ENCODE data around the gene WASHC2A.
"Not testable (repeated sequence)": the region's sequence is repeated elsewhere in the genome, so short reads cannot be mapped to it uniquely, and the experiment has no call there.

The WASHC2A gene

DNA sequence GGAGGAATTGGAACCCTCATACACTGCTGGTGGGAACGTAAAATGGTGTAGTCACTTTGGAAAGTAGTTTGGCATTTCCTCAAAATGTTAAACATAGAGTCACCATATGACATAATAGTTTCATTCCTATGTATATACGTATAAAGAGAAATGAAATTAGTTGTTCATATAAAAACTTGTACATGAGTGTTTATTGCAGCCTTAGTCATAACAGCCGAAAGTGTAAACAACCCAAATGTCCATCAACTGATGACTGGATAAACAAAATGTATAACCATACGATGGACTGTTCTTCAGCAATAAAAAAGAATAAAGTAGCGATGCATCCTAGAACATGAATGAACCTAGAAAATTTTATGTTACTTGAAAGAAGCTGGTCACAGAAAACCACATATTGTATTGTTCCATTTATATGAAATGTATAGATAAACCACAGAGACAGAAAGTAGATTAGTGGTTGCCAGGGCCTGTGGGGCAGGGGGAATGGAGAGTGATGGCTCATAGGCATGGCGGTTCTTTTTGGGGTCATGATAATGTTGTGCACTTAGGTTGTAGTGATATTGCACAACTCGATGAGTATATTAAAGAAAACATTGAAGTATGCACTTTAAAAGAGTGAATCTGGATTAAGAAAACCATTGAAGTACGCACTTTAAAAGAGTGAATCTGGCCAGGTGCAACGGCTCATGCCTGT is 44.8 kb downstream of the WASHC2A start:
- H3K27ac Mint-ChIP-seq; H3K4me3 Mint-ChIP-seq; H3K4me1 Mint-ChIP-seq; H3K9me3 Mint-ChIP-seq; H3K27me3 Mint-ChIP-seq (ENCODE audit: low read depth): not testable (repeated sequence)
- peaks cover 18% of the 10 kb centered on the region for H3K36me3 Mint-ChIP-seq (ENCODE audit: low read depth)

DNA sequence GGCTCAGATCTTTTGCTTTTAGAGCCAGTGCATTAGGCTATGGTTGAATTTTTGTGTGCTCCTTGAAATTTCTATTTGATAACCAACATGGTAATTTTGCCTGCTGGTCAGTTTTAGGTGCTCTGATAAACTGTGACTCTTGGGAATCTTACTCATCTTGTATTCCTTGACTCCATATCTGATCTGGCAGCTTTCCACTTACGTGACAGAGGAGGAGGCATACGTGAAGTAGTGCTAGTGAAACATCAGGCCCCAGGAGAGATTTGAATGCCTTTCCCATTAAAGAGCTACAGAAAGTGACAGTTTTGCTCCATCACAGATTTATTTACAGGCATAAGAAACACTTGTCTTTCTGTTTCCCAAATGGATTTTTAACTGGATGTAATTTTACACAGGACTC is 59.0 kb downstream of the WASHC2A start:
- H3K9me3 Mint-ChIP-seq; H3K4me3 Mint-ChIP-seq; H3K27me3 Mint-ChIP-seq (ENCODE audit: low read depth): not testable (repeated sequence)

DNA sequence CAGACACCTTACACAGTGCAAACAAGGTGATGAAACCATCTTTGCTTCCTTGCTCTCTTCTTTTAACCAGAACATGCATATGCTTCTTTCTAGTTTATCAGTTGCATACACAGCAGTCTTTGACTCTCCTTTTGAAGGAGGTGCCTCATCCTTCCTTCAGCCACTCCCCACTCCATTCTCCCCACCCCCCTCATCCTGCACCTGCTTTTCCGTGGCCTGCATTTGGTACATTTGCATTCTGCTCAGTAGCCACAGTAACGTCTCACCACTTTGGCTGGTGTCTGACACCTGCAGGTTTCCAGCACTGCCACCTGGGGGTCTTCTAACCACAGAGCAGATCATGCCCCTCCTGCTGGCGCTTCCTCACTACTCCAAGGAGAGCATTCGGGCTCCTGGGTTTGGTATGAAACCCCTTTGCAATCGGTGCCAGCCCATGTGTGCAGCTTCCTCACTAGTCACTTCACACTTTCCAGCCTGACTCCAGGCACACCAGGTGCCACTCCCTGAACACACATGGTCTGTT is 60.1 kb downstream of the WASHC2A start:
- H3K9me3 Mint-ChIP-seq; H3K27me3 Mint-ChIP-seq (ENCODE audit: low read depth); H3K4me3 Mint-ChIP-seq; H3K27ac Mint-ChIP-seq; H3K4me1 Mint-ChIP-seq: not testable (repeated sequence)
- peaks cover 35% of the 10 kb centered on the region for H3K36me3 Mint-ChIP-seq (ENCODE audit: low read depth)

More for the DNA sequence above, 59.0 kb downstream of the WASHC2A start:
- H3K27ac Mint-ChIP-seq, H3K4me1 Mint-ChIP-seq: not testable (repeated sequence)
- H3K36me3 Mint-ChIP-seq (ENCODE audit: low read depth): peaks cover 32% of the 10 kb centered on the region

DNA sequence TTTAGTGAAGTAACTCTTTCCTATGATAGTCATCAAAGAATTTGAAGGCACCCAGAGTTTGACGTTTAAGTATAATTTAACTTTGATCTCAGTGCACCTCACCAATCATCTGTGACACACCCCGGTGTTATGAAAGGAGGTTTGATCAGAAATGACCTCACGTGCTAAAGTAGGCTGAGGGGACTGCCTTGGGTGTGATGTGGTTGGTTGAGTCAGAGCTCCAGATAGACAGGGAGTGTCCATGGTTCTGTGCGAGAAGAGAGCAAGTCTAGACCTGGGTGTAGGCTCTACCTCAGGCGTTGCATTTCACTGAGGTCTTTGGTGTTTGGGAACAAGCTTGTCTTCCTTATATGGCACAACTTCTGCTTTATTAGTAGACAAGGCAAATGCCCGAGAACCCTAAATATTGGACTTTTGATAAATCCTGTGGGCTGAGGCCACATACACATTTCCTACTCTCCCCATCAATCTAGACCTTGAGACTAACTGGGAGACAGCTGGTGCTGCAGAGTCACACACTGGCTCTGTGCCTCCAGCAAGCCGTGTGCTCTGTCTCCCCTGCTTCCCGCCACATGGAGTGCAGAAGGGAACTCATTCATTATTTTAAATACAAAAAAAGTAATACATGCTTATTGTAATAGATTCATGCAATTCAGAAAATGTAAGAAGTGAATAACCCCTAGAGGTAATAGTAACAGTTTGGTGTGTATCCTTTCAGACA is 63.7 kb downstream of the WASHC2A start:
- not testable (repeated sequence) for H3K27ac Mint-ChIP-seq; H3K4me3 Mint-ChIP-seq; H3K4me1 Mint-ChIP-seq; H3K27me3 Mint-ChIP-seq (ENCODE audit: low read depth); H3K9me3 Mint-ChIP-seq
- H3K36me3 Mint-ChIP-seq (ENCODE audit: low read depth): peaks cover 33% of the 10 kb centered on the region

DNA sequence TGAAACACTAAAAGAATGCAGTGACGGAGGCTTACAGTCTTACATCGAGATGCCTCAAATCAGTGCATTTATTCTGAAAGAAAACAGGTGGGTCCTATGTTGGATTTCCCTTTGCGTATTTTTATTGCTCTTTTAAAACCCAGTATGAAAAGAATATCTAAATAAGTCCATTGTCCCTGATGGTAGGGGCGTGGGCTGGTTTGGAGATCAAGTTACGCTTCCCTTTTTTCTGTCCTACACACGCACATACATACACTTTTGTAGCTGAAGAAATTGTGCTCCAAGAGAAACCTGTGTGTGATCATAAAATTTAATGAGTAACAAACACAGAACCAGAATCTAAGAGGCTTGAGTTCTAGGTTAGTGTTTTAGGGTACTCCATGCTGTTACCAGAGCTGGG is 64.6 kb downstream of the WASHC2A start:
- not testable (repeated sequence) for H3K27ac Mint-ChIP-seq, H3K4me3 Mint-ChIP-seq, H3K9me3 Mint-ChIP-seq

DNA sequence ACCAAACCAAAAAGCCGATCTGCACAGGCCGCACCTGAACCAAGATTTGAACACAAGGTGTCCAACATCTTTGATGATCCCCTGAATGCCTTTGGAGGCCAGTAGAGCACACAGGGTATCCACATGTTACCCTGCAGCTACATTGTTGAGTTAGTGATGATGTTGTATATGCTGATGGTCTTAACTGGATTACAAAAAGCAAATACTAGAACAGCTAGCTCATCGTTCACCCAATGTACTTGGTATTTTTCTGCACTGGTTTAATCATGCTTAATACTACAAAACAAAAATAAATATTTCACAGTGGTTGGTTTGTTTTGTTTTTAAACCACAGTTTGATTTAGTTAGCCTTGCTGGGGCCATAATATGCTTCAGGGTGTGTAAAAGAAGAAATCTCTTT is 65.1 kb downstream of the WASHC2A start:
- H3K9me3 Mint-ChIP-seq; H3K27ac Mint-ChIP-seq; H3K4me3 Mint-ChIP-seq; H3K27me3 Mint-ChIP-seq (ENCODE audit: low read depth); H3K4me1 Mint-ChIP-seq: not testable (repeated sequence)
- peaks cover 29% of the 10 kb centered on the region for H3K36me3 Mint-ChIP-seq (ENCODE audit: low read depth)

More for the DNA sequence above, 64.6 kb downstream of the WASHC2A start:
- H3K27me3 Mint-ChIP-seq (ENCODE audit: low read depth); H3K4me1 Mint-ChIP-seq: not testable (repeated sequence)
- peaks cover 29% of the 10 kb centered on the region for H3K36me3 Mint-ChIP-seq (ENCODE audit: low read depth)

DNA sequence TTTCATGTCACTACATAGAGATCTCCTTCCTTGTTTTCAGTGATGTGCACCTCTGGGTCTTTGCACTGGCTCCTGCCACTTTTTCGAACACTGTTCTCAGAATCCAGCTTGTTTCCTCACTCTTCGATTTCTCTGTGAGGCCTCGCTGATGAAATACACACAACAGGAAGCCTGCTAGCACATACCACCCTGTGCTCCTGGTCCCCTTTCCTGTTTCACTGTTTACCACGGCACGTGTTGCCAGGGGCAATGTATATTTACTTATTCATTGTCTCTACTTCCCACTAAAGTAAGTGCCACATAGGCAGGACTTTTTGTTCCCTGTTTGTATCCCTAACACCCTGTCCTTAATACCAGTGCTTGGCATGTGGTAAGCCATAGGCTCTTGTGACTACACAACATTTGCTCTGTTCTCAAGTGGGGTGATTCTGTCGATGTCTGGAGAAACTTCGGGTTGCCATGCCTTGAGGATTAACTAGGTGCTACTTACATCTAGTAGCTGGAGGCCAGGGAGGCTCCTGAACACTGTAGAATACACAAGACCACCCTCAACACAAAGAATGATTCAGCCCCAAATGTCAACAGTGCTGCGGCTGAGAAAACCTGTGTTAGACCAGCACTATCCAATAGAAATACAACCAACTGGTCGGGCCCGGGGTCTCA is 75.9 kb downstream of the WASHC2A start:
- not testable (repeated sequence) for H3K27me3 Mint-ChIP-seq (ENCODE audit: low read depth); H3K4me3 Mint-ChIP-seq; H3K36me3 Mint-ChIP-seq (ENCODE audit: low read depth); H3K27ac Mint-ChIP-seq; H3K9me3 Mint-ChIP-seq; H3K4me1 Mint-ChIP-seq

DNA sequence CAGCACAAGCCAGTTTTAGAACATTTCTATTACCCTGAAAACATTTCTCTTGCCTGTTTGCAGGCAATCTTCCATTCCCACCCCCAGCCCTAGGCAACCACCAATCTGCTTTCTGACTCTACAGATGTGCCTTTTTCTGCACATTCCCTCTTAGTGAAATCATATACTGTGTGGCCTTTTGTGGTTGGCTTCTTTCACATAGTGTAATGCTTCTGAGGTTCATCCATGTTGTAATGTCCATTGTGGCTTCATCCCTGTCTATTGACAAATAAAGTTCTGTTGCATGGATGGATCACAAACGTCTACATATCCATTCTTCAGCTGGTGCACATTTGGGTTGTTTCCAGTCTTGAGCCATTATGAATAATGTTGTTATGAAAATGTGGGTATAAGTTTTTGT is 77.8 kb downstream of the WASHC2A start:
- H3K36me3 Mint-ChIP-seq (ENCODE audit: low read depth); H3K4me1 Mint-ChIP-seq; H3K4me3 Mint-ChIP-seq; H3K9me3 Mint-ChIP-seq; H3K27ac Mint-ChIP-seq; H3K27me3 Mint-ChIP-seq (ENCODE audit: low read depth): not testable (repeated sequence)

DNA sequence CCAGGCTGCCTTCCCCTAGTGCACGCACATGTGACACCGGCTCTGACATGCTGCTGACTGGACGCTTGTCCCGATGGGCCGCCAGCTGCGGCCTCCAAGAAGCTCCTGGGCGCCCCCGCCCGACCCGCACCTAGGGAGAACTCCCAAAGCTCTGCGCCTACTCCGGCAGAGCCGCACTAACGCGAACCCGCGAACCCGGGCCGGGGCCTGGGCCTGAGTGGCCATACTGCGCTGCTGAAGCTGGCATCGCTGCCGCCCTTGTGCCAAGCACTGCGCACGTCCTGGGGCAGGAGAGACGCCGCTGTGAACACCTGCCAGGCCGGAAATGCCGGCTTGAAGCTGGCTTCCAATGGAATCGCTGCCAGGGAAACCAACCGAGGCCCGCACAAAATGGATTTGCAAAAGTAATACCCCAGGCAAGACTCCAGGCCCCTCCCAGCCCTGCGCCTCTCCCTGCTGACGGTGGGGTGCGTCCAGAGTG is 85.1 kb downstream of the WASHC2A start:
- TF ChIP-seq, protein P1, sequence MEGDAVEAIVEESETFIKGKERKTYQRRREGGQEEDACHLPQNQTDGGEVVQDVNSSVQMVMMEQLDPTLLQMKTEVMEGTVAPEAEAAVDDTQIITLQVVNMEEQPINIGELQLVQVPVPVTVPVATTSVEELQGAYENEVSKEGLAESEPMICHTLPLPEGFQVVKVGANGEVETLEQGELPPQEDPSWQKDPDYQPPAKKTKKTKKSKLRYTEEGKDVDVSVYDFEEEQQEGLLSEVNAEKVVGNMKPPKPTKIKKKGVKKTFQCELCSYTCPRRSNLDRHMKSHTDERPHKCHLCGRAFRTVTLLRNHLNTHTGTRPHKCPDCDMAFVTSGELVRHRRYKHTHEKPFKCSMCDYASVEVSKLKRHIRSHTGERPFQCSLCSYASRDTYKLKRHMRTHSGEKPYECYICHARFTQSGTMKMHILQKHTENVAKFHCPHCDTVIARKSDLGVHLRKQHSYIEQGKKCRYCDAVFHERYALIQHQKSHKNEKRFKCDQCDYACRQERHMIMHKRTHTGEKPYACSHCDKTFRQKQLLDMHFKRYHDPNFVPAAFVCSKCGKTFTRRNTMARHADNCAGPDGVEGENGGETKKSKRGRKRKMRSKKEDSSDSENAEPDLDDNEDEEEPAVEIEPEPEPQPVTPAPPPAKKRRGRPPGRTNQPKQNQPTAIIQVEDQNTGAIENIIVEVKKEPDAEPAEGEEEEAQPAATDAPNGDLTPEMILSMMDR (IDR thresholded peaks at IDR 0.05; ENCODE audit: unreplicated experiment in 3 of 3): no peak
- Mint-ChIP-seq H3K36me3 (ENCODE audit: low read depth) (no peaks in the 10 kb centered on the region), H3K27ac (no peak overlapping the region), H3K9me3 (no peaks in the 10 kb centered on the region), H3K4me3 (no peak overlapping the region), H3K4me1 (no peaks in the 10 kb centered on the region), H3K27me3 (ENCODE audit: low read depth) (peaks cover 4% of the 10 kb centered on the region)

DNA sequence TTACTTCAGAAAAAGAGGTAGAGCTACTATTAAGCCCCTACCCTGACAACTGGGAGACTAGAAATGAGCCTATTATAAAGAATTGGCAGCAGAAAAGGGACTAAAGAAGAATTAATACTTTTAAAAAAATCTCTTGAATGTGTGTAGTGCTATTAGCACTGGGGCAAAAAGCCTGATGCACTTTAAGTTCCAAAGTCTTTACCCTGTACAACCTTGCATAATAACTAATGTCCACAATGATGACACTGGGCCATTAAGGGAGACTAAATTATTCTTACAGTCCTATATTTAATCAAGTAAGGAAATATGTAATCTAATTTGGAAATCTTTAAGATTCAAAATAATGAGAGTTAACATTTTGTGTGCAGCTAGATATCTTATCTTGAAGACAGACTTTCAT is 90.1 kb downstream of the WASHC2A start:
- not testable (repeated sequence) for H3K27ac Mint-ChIP-seq; H3K4me3 Mint-ChIP-seq; H3K27me3 Mint-ChIP-seq (ENCODE audit: low read depth); H3K4me1 Mint-ChIP-seq; H3K9me3 Mint-ChIP-seq; H3K36me3 Mint-ChIP-seq (ENCODE audit: low read depth)

DNA sequence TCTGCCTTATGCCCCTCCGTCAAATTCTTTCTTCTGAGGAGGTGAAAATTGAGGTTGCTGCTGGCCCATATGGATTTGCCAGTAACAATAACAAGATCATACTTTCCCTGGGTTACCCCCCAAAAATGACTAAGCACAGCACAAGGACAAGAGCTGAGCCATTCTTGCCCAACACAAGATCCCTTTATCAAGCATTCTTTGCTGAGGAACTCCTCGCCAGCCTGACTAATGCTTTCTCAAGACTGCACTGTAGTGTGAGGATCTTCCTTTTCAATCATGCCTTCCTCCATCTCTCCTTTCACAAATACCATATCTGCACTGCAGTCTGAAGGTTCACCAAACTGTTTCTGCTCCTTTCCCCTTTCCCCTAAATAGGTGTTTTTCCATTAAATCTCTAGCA is 92.1 kb downstream of the WASHC2A start:
- H3K27ac Mint-ChIP-seq; H3K36me3 Mint-ChIP-seq (ENCODE audit: low read depth); H3K9me3 Mint-ChIP-seq; H3K27me3 Mint-ChIP-seq (ENCODE audit: low read depth); H3K4me1 Mint-ChIP-seq; H3K4me3 Mint-ChIP-seq: not testable (repeated sequence)

DNA sequence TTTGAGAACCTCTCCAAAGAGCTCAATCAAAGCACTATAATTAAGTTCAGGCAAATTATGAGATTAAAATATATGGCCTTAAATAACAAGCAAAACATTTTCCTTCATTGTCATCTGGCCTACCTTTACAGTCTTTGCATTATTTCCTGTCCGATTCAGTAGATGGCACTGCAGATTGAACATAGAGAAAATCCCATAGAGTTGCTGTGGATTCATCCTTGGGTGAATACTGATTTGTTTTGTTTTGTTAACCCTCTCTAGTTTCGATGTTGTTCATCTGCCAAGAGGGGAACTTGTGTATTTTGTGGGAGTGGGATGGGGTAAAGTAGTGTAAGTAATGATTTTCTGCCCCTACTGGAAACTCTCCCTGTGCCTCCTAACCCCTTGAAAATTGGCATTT is 97.3 kb downstream of the WASHC2A start:
- H3K4me3 Mint-ChIP-seq, H3K9me3 Mint-ChIP-seq: not testable (repeated sequence)

DNA sequence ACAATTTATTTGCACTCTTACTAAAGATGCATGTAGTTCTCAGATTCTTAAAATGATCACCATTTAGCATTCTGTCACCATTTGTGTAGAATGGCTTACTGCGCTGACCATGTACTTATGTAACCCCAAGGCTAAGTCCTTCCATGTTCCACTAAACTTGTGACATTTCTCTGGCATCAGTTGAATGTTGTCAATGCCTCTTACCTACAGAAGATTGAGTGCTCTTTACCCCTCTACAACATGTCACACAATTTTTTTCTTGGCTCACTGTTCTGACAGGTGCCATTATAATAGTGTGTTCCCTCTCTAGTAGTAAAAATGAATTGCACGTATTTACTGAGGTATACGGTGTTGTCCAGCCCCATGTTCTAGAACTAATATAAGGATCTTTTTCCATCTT is 100.1 kb downstream of the WASHC2A start:
- H3K27ac Mint-ChIP-seq; H3K9me3 Mint-ChIP-seq; H3K27me3 Mint-ChIP-seq (ENCODE audit: low read depth); H3K4me1 Mint-ChIP-seq; H3K4me3 Mint-ChIP-seq; H3K36me3 Mint-ChIP-seq (ENCODE audit: low read depth): not testable (repeated sequence)

More for the DNA sequence above, 97.3 kb downstream of the WASHC2A start:
- H3K36me3 Mint-ChIP-seq (ENCODE audit: low read depth); H3K27ac Mint-ChIP-seq; H3K4me1 Mint-ChIP-seq; H3K27me3 Mint-ChIP-seq (ENCODE audit: low read depth): not testable (repeated sequence)

DNA sequence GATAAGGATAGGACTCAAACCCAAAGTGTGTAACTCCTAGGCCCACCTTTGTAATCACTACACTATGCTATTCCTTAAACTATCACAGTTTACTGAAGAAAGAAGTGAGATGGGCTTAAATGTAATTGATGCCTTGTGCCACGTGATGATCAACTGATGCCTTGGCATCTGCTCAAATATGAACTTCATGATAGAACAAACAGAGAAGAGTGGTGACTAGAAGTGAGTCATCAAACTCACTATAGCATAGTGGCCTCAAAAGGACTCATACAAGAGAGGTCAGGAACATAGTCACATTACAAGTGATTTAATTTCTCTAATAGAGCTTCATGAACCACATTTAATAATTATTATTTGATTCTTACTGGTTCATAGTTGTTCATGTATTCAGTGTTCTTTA is 101.8 kb downstream of the WASHC2A start:
- not testable (repeated sequence) for H3K4me3 Mint-ChIP-seq; H3K36me3 Mint-ChIP-seq (ENCODE audit: low read depth); H3K27ac Mint-ChIP-seq; H3K27me3 Mint-ChIP-seq (ENCODE audit: low read depth); H3K4me1 Mint-ChIP-seq; H3K9me3 Mint-ChIP-seq

Data from nephron (organoid).